NCI-H82 treated with DMSO at 0.1 percent for 48 hours (cell line): ENCODE measurements around the gene VAV3.
"Not testable (repeated sequence)": the region's sequence is repeated elsewhere in the genome, so short reads cannot be mapped to it uniquely, and the experiment has no call there.

Source experiments
- DNase-seq: peaks from one replicate; lab custom pipeline; 2025; ENCODE audit not compliant: unreplicated experiment; lab: John Stamatoyannopoulos, UW

The VAV3 gene

GRCh38 chr1:107844541-107845194, 120.3 kb downstream of the VAV3 start:
- DNase-seq: not testable (repeated sequence)

GRCh38 chr1:107843989-107844388, 121.0 kb downstream of the VAV3 start:
- DNase-seq: no peak

GRCh38 chr1:107842241-107842640, 122.7 kb downstream of the VAV3 start:
- no peak for DNase-seq

GRCh38 chr1:107840725-107841124, 124.3 kb downstream of the VAV3 start:
- no peak for DNase-seq

DNA sequence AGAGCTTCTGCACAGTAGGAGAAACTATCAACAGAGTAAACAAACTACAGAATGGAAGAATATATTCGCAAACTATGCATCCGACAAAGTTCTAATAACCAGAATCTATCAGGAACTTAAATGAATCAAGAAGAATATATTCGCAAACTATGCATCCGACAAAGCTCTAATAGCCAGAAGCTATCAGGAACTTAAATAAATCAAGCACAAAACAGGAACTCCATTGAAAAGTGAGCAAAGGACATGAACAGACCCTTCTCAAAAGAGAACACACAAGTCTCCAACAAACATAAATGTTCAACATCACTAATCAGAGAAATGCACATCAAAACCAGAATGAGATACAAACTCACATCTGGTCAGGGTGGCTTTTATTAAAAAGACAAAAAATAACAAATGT, 126.9 kb downstream of the VAV3 start:
- DNase-seq: no peak

DNA sequence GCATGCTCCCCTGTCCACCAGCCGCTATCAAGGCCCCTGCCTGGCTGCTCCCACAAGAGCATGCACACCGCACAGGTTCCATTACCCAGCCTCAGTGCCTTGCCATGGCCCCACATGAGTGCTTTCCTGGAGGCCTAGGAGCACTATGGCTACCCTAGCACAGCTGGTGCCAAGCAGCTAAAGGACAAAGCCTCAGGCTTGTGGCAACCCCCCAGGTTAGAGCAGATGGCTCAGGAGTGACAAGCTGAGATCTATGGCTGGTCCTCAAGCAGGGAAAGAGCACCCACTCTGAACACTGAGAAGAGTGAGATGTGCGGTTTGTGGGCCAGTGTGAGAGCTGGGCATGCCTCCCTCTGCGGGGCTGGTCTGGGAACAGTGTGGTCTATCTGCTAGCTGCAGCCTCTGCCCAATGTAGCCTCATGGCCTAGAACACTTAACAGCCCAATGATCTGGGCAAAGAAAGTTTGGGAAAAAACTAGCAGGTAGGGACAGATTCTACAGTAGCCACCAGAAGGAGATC, 129.8 kb downstream of the VAV3 start:
- no peak for DNase-seq

DNA sequence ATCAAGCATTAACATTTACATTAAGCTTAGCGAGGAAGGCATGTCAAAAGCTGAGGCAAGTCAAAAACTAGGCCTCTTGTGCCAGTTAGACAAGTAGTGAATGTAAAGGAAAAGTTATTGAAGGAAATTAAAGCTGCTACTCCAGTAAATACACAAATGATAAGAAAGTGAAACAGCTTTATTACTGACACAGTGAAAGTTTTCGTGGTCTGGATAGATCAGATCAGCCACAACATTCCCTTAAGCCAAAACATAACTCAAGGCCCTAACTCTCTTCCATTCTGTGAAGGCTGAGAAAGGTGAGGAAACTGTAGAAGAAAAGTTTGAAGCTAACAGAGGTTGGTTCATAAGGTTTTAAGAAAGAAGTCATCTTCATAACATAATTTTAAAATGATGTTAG, 131.9 kb downstream of the VAV3 start:
- DNase-seq: no peak

DNA sequence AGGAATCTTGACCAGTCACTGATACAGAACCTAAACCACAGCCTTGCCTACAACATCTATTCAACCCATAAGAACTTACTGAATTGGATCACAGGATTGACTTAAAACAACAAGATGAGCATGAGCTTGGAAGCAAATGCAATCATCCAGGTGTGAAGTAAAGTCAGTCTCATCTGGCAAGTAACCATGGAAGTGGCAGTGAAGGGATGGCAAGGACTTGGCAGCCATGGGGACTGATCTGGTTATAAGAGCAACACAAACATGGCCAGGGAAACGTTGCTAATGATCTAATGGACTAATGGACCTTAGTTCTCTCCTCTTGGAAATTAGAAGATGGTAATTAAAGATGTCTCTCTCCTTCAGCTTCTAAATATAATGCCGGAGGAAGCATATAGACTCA, 133.1 kb downstream of the VAV3 start:
- no peak for DNase-seq

DNA sequence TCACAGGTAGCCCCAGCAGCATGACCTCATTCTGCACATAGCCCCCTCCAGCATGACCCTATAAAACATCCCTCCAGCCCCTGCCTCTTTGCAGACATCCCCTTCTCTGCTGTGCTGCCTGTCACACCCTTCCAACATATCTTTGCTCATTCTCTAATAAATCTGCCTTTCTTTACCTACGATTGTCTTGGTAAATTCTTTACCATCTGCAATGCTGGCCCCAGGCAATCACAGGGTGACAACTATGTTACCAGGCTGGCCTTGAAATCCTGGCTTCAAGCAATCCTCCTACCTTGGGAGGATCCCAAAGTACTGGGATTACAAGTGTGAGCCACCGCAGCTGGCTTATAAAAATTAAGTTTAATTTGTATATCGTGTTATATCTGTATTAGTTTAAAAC, 134.5 kb downstream of the VAV3 start:
- DNase-seq: no peak

DNA sequence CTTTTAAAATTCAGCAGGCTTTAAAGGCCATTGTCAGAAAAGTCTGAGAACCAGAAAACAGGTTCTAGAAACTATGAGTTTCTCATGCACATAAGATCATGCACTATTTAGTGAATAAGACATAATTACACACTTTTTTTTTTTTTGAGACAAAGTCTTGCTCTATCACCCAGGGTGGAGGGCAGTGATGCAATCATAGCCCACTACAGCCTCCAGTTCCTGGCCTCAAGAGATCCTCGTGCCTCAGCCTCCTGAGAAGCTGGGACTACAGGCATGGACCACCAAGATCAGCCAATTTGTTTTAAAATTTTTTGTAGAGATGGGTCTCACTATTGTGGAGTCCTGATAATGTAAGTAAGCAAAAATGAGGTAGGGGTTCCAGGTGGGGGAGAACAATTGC, 134.9 kb downstream of the VAV3 start:
- DNase-seq: no peak

DNA sequence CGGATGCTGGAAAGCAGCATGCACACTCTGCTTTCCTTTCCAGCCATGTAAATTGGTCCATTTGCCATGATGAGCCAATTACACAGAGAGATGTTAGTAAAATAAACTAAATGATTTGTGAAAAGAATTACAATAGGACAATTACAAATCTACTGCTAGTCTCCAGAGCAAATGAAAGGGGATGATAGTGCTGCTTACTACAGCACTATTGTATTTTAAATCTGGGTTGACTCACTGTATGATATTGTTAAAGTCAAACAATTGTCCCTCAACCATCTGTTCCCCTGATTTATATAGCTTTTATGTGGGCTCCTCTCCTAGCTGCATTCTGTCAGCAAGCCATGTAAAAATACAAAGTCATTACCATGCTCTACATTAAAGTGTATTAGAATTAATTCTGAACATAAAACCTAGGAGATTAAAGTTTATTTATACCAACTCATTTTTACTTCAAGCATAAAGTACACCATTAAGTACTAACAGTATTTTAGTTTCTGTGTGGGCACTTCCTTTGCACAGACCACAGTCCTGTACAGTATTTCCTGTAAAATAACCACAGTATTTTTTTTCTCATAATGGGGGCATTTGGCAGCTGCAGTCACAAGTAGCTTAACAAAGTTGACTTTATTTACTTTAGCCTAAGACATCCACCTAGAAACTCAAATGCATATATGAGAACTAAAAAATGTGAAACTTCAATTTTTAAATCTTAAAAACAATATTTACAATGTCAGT, 135.8 kb downstream of the VAV3 start:
- DNase-seq: no peak

- DNase-seq: no peak
These were observed 140.0 kb downstream of the VAV3 start for GRCh38 chr1:107824946-107825345.

- DNase-seq: no peak
These were observed 143.6 kb downstream of the VAV3 start for GRCh38 chr1:107821340-107821739.

- DNase-seq: no peak
These were observed 144.2 kb downstream of the VAV3 start for GRCh38 chr1:107820801-107821200.

DNA sequence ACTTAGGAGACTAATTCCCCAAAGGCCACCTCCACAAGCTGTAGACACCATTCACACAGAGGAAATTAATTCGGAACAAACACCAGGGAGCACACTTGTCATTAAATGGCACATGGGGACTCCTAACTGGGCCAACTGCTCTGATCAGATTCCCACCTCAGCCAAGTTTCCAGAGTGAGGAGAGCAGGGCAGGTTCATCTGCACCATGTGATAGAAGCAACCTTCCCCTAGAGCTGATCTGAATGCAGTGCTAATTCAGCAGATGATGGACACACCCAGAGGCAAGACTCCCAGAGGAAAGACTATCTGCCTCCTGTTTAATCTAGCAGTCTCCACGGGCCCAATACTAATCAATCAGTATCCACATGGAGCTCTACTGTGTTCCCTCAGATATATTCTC, 147.0 kb downstream of the VAV3 start:
- no peak for DNase-seq

GRCh38 chr1:107817206-107817605, 147.8 kb downstream of the VAV3 start:
- DNase-seq: no peak

- DNase-seq: no peak
These were observed 154.6 kb downstream of the VAV3 start for GRCh38 chr1:107810291-107810951.

GRCh38 chr1:107807855-107808254, 157.1 kb downstream of the VAV3 start:
- DNase-seq: no peak

DNA sequence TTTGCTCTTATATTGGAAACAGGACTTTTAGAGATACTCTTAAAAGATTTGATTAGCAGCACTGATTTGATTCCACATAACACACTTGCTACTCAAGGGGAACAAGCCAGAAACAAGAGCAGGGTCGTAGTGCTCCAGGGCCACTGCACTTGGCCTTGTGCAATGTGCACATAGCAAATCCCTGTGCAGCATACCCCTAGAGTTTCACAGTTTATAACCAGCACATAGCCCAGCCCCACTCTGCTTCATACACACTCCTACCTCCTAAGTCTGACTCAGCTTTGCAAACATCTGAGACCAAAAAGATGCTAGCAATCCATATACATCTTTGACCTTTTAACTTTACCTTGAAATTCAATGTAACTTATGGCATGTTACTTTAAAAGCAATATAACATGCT, 157.6 kb downstream of the VAV3 start:
- DNase-seq: no peak

DNA sequence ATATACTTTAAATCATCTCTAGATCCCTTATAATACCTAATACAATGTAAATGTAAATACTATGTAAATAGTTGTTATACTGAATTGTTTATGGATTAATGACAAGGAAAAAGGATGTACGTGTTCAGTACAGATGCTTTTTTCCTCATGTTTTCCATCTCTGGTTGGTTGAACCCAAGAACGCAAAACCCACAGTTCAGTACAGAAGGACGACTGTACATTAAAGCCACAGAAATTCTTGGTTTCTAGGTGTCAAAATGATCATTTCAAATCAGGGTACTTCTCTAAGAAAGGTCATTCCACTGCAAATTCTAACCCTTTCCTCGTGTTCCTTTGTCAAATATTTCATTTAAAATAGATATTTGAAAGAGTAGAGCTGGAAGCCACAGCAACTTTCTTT, 158.1 kb downstream of the VAV3 start:
- no peak for DNase-seq

GRCh38 chr1:107804741-107805140, 160.2 kb downstream of the VAV3 start:
- DNase-seq: no peak

DNA sequence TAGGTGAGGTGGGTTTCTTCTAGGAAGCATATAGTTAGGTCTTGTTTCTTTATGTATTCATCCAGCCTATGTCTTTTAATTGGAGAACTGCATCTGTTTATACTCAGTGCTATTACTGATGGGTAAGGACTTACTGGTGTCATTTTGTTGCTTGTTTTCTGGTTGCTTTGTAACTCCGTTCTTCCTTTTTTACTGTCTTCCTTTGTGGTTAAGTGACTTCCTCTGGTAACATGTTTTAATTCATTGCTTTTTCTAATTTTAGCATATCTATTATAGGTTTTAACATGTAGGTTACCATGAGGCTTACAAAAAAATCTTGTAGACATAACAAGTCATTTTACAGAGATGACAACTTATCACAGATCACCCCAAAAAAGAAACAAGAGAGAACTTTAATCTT, 160.8 kb downstream of the VAV3 start:
- DNase-seq: no peak
